Mucosa of gallbladder (tissue), 1 donor: Measurements from ENCODE around the gene TMEM121. TPM values are rescaled to one million over a fixed set of nuclear protein-coding genes. Genes with fewer than 3 reads are reported as not detected.

Source experiments
- DNase-seq: peaks from one replicate; pipeline ENCODE4 v3.0.0-alpha.2; 2020; ENCODE audit warnings: low spot score
- total RNA-seq: library from RNA; stranded (reverse); gene quantifications from one replicate; pipeline ENCODE4 v1.2.1, GENCODE V29; 2021
- donor health status: DM: no; HTN: no; CAD: no.

TMEM121 gene
- total RNA-seq: 3.7 TPM

GRCh38 chr14:105525861-105526775, at the start of gene TMEM121:
TMEM121 (plus strand) TSS chr14:105526583; CDS start chr14:105528835, 2,252 bp downstream.
- DNase-seq: no peak

DNA sequence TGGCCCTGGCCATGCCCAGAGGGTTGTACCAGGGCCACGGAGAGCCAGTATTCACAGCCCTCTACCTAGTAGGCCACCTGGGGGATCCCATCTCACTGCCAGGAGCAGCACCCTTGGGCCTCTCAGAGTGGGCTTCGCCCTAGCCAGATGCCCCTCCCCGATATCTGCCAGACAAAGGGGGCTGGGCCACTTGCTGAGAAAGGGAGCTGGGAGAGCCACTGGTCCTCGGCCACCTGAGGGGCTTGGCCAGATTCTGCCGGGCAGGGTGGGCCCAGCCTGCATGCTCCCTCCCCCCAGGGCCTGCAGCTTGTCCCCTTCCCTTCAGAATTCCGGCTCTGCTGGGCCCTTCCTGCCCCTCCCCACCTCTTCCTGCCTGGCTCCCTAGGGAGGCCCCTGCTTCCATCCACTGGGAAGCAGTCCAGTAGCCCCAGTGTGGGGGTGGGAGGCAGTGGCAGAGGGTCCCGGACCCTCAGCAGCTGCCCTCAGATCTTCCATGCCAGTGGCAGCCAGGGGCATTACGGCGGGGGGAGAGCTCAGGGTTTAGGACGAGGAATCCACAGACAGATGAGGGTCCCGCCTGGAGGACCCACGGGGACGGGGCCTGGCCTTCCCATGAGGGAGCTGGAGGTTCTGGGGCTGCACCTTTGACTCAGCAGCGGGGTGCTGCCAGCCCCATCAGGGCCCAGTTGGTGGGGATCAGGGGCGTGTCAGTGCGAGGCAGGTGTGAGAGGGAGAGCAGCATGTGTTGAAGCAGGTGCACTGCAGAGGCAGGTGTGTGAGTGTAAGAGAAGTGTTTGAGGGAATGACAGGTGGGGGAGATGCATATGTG, 49.3 kb upstream of the TMEM121 start:
- DNase-seq: no peak

- no peak for DNase-seq
Measured at GRCh38 chr14:105477660-105478397, 48.6 kb upstream of the TMEM121 start.

GRCh38 chr14:105478398-105479251, 47.8 kb upstream of the TMEM121 start:
- DNase-seq: no peak

- no peak for DNase-seq
Measured at GRCh38 chr14:105479431-105480158, 46.8 kb upstream of the TMEM121 start.

- DNase-seq: no peak
Measured at GRCh38 chr14:105480199-105480746, 46.1 kb upstream of the TMEM121 start.

- DNase-seq: peak; percentile 90
Measured at GRCh38 chr14:105480807-105481801, 45.3 kb upstream of the TMEM121 start.

- peak; percentile 95 for DNase-seq
Measured at GRCh38 chr14:105481886-105482457, 44.4 kb upstream of the TMEM121 start.

- DNase-seq: no peak
Measured at GRCh38 chr14:105482486-105483110, 43.8 kb upstream of the TMEM121 start.

GRCh38 chr14:105483300-105484068, 42.9 kb upstream of the TMEM121 start:
- no peak for DNase-seq

- DNase-seq: no peak
Measured at GRCh38 chr14:105484069-105484996, 42.0 kb upstream of the TMEM121 start.

DNA sequence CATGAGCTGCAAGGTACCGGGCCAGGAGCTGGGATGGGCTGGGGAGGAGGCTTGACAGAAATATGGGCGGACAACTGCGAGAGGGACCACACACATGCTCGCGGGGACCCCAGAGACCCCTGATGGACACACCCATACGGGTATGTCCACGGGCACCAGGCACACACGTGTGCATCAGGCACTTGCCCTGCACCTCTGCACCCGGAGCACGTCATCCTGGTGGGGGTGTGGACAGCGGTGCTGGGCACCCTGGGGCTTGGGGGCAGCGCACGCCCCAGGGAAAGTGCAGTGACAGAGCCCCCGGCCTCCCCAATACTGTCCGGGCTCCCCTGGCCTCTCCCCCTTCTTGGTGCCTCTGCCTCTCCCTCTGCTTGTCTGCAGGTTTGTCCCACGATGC, 41.4 kb upstream of the TMEM121 start:
- DNase-seq: no peak

DNA sequence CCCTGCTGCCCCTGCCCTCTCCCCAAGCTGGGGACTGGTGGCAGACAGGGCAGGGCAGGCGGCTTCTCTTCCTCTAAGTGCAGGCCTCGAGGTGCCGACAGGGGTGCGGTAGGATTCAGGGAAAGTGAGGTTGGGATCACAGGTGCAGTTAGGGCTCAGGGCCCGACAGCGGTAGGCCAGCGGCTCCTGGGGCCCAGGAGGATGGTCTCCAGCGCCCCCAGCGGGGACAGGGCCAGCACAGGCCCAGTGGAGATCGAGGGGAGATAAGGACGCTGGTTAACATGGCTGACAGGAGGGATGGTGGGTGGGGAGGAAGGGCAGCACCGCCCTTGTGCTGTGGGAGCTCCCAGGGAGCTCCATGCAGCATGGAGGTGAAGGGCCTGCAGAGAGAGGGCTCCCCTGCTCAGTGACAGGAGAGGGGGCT, 40.6 kb upstream of the TMEM121 start:
- DNase-seq: no peak

DNA sequence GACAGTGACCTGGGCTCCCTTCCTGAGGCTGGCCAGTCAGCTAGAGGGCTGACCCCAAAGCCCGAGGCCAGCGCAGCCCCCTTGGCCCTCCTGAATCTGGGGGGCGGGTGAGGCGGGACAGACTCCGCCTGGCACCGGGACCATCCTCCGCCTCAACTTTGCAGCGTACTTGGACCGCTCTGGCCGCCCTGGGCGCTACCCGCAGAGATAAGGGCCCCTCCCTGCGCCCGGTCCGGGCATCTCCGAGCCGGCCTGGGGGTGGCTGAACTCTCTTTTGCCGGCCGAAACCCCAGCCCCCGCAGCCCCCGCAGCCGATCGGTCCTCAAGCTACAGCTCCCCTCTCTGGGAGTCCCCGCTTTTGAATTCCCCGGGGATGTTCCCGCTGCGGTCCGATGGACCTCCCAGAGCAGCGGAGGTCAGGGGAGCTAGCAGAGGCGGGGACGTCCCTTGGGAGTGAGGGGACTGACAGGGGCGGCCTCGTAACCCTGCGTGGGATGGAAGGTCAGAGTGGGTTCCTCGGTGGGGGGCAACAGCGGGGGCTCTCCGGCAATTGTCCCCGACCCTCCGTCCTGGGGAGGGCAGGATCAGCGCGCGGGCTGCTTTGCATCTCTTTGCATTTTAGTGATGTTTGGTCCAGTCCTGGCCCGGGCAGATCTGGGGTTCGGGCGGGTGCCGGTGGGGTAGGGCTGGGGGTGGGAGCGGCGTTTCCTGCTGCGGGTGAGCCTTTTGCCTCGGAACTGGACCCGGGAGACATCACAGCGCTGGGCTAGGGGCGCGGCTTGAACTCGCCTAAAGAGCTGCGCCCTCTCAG, 40.0 kb upstream of the TMEM121 start, which contains the start of gene CRIP1:
CRIP1 (plus strand) TSS at position 724 of the 811 bp plus-strand sequence. CDS start 374 bp downstream, outside the sequence.
- DNase-seq: no peak

GRCh38 chr14:105486974-105487448, 39.4 kb upstream of the TMEM121 start:
- DNase-seq: no peak
